NCI-H1092 (cell line): ENCODE data around the gene RPL14.
"Not testable (repeated sequence)": the region's sequence is repeated elsewhere in the genome, so short reads cannot be mapped to it uniquely, and the experiment has no call there.

Experiments used
- DNase-seq: peaks from one replicate; lab custom pipeline; 2025; lab: John Stamatoyannopoulos, UW

Gene RPL14

GRCh38 chr3:40456940-40457823, at the start of gene RPL14:
RPL14 (plus strand) TSS chr3:40457339; CDS start chr3:40457472, 133 bp downstream.
- peak; percentile 91 for DNase-seq

- no peak for DNase-seq
These were observed 49.5 kb upstream of the RPL14 start for GRCh38 chr3:40407611-40408010.

GRCh38 chr3:40414270-40414669, 42.9 kb upstream of the RPL14 start:
- no peak for DNase-seq

- DNase-seq, result no peak
These were observed 39.1 kb upstream of the RPL14 start for GRCh38 chr3:40417845-40418543.

- no peak for DNase-seq
These were observed 34.3 kb upstream of the RPL14 start for GRCh38 chr3:40422861-40423260.

GRCh38 chr3:40427045-40427669, 30.0 kb upstream of the RPL14 start:
- no peak for DNase-seq

GRCh38 chr3:40432793-40433192, 24.3 kb upstream of the RPL14 start:
- DNase-seq, result no peak

GRCh38 chr3:40437889-40438288, 19.2 kb upstream of the RPL14 start:
- no peak for DNase-seq

GRCh38 chr3:40445062-40445461, 12.1 kb upstream of the RPL14 start:
- DNase-seq, result no peak

- DNase-seq, result no peak
These were observed 11.3 kb upstream of the RPL14 start for GRCh38 chr3:40445880-40446279.

- no peak for DNase-seq
These were observed 6.7 kb upstream of the RPL14 start for GRCh38 chr3:40450438-40450837.

GRCh38 chr3:40451551-40451950, 5.6 kb upstream of the RPL14 start:
- no peak for DNase-seq

- DNase-seq, result no peak
These were observed 5.1 kb upstream of the RPL14 start for GRCh38 chr3:40452057-40452456.

- no peak for DNase-seq
These were observed 4.6 kb upstream of the RPL14 start for GRCh38 chr3:40452562-40452875.

- peak; percentile 97 for DNase-seq
These were observed 4.0 kb upstream of the RPL14 start for GRCh38 chr3:40452876-40453730.

GRCh38 chr3:40453933-40454332, 3.2 kb upstream of the RPL14 start:
- DNase-seq, result no peak

GRCh38 chr3:40455328-40455727, 1.8 kb upstream of the RPL14 start:
- DNase-seq, result no peak

- DNase-seq, result no peak
These were observed 730 bp upstream of the RPL14 start for GRCh38 chr3:40456279-40456939.

- DNase-seq, result no peak
These were observed 1.3 kb downstream of the RPL14 start for GRCh38 chr3:40458473-40458872.

GRCh38 chr3:40460481-40460880, 3.3 kb downstream of the RPL14 start:
- not testable (repeated sequence) for DNase-seq

- DNase-seq, result no peak
These were observed 4.0 kb downstream of the RPL14 start for GRCh38 chr3:40461161-40461560.
